HFFc6 (cell line): Measurements from ENCODE around the gene PHETA1. TPM values are rescaled to one million over a fixed set of nuclear protein-coding genes. Genes with fewer than 3 reads are reported as not detected.
"Not testable (repeated sequence)": the region's sequence is repeated elsewhere in the genome, so short reads cannot be mapped to it uniquely, and the experiment has no call there.

ENCODE experiments used
- DNase-seq: peaks from one replicate; pipeline ENCODE4 v3.0.0-alpha.2; 2018
- H3K27ac Mint-ChIP-seq: 2 replicates; pipeline ENCODE4 v1.8.0; 2020; ENCODE audit warnings: mild to moderate bottlenecking, mixed read lengths
- H3K27me3 Mint-ChIP-seq: 2 replicates; pipeline ENCODE4 v1.8.0; 2021; ENCODE audit warnings: mild to moderate bottlenecking, moderate library complexity, mixed read lengths; ENCODE audit not compliant: insufficient read depth
- H3K36me3 Mint-ChIP-seq: 2 replicates; pipeline ENCODE4 v1.8.0; 2021; ENCODE audit warnings: low read depth, mixed read lengths
- H3K4me1 Mint-ChIP-seq: 2 replicates; pipeline ENCODE4 v1.8.0; 2020; ENCODE audit warnings: low read depth, mixed read lengths
- H3K4me3 Mint-ChIP-seq: 2 replicates; pipeline ENCODE4 v1.8.0; 2020; ENCODE audit warnings: mild to moderate bottlenecking, moderate library complexity, mixed read lengths
- H3K9me3 Mint-ChIP-seq: 2 replicates; pipeline ENCODE4 v1.8.0; 2020; ENCODE audit warnings: mild to moderate bottlenecking, mixed read lengths
- total RNA-seq, 6 experiments: library from RNA; stranded (reverse); fragmentation: NEBNext Ultra II Directional; extraction: Animal tissue kit (Norgen Biotek cat#: 25700); gene quantifications; 2 replicates in 1 of 6; 3 replicates in 5 of 6; pipeline ENCODE4 v1.2.3, GENCODE V29; 2021
- TF ChIP-seq, protein P1 (sequence below): fragments of 200-600 bp; sonication (generic); IDR thresholded peaks from 2 replicates; pipeline ENCODE4 v1.5.0; 2021; ENCODE audit warnings: antibody characterized with exemption, mild to moderate bottlenecking

Gene PHETA1
- total RNA-seq, 6 experiments from 2014 or later = 11.5 to 15.0 (median 14.0) TPM

DNA sequence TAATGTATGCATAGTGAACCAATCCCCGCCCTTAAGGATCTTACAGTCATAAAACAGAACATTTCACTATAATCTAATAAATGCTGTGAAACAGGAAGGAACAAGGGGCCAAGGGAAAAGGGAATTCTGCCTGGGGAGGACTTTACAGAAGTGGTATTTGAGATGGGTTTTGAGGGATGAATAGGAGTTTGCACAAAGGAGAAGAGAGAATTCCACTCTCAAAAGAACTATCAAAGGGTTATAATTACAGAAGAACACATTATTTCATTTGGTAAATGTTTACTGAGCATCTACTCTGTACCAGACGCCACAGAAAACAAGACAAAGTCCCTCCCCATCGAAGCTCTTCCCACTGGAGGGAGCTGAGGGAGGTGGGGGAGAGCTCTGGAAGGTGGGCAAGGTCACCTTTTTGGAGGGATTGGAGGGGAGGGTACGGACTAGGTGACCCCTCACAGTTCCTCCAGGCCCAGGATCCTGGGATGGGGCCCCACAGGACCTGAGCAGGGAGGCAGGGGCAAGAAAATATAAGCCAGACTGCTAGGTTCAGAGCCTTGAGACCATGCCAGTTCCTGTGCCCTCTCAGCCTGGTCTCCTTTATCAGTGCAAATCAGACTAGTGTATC lies 24.5 kb downstream of the PHETA1 start:
- TF ChIP-seq, protein P1, sequence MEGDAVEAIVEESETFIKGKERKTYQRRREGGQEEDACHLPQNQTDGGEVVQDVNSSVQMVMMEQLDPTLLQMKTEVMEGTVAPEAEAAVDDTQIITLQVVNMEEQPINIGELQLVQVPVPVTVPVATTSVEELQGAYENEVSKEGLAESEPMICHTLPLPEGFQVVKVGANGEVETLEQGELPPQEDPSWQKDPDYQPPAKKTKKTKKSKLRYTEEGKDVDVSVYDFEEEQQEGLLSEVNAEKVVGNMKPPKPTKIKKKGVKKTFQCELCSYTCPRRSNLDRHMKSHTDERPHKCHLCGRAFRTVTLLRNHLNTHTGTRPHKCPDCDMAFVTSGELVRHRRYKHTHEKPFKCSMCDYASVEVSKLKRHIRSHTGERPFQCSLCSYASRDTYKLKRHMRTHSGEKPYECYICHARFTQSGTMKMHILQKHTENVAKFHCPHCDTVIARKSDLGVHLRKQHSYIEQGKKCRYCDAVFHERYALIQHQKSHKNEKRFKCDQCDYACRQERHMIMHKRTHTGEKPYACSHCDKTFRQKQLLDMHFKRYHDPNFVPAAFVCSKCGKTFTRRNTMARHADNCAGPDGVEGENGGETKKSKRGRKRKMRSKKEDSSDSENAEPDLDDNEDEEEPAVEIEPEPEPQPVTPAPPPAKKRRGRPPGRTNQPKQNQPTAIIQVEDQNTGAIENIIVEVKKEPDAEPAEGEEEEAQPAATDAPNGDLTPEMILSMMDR = no peak
- peaks cover 22% of the 10 kb centered on the region for H3K9me3 Mint-ChIP-seq
- H3K27me3 Mint-ChIP-seq = peaks cover 14% of the 10 kb centered on the region
- DNase-seq = no peak
- H3K36me3 Mint-ChIP-seq = peaks cover 9% of the 10 kb centered on the region; the same call in 1 of the 2 replicates
- H3K27ac Mint-ChIP-seq = no peak overlapping the region
- H3K4me3 Mint-ChIP-seq = no peak overlapping the region
- no peaks in the 10 kb centered on the region; the same call in 1 of the 2 replicates for H3K4me1 Mint-ChIP-seq

DNA sequence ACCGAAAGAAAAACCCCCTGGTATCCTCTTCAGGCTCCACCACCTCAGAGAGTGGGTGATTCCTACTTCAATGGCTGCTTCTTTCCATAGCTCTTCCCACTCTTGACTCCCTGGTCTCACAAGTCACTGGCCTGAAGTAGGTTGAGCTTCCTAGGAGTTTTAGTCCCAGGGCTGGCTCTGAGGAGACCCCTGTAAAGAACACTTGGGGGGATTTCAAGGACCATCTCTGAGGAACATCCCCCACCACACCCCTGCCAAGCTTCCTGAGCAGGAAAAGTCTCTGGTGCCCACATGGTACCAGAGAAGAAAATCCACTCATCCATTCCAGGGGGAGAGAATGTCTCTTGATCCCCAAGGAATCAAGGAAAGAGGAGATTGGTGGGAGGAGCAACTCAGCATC lies 25.7 kb downstream of the PHETA1 start:
- peaks cover 21% of the 10 kb centered on the region for H3K27me3 Mint-ChIP-seq
- DNase-seq = no peak
- TF ChIP-seq, protein P1 = no peak
- H3K9me3 Mint-ChIP-seq = peaks cover 11% of the 10 kb centered on the region
- no peaks in the 10 kb centered on the region; the same call in 1 of the 2 replicates for H3K4me1 Mint-ChIP-seq
- H3K4me3 Mint-ChIP-seq = no peak overlapping the region
- no peaks in the 10 kb centered on the region for H3K36me3 Mint-ChIP-seq
- H3K27ac Mint-ChIP-seq = no peak overlapping the region

DNA sequence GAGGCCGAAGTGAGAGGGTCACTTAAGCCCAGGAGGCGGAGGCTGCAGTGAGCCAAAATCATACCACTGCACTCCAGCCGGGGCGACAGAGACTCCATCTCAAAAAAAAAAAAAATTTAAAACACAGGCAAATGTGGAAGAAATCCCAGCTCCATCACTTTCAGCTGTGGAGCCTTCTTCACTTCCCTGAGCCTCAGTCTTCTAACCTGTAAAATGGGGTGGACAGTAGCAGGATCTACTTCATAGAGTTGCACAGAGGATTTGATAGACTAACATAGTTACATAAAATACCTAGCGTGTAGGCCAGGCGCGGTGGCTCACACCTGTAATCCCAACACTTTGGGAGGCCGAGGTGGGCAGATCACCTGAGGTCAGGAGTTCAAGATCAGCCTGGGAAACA lies 26.5 kb downstream of the PHETA1 start:
- Mint-ChIP-seq H3K36me3 (no peaks in the 10 kb centered on the region), H3K9me3 (peaks cover 5% of the 10 kb centered on the region), H3K27ac (no peak overlapping the region), H3K4me3 (no peak overlapping the region), H3K4me1 (no peaks in the 10 kb centered on the region; the same call in 1 of the 2 replicates), H3K27me3 (peaks cover 24% of the 10 kb centered on the region)
- TF ChIP-seq, protein P1 = no peak
- no peak for DNase-seq

DNA sequence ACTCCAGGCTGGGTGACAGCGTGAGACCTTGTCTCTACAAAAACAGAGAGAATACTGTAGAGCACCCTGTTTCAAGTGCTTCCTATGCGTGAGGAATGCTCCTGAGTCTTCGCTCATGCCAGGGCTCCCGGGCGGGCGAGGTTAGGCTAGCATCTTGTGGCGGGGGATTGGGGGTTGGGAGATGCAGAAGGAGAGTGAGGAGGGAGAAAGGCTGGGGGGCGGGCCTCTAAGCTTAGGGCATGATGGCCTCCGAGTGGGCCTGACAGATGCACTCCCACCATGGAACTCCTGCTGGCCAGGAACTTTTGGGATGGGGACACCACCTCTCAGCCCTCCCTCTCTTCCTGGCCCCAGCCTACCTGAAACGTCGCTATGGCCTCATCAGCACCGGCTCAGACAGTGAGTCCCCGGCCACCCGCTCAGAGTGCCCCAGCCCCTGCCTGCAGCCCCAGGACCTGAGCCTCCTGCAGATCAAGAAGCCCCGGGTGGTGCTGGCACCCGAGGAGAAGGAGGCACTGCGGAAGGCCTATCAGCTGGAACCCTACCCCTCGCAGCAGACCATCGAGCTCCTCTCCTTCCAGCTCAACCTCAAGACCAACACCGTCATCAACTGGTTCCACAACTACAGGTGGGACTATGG lies 27.3 kb downstream of the PHETA1 start:
- no peaks in the 10 kb centered on the region for H3K36me3 Mint-ChIP-seq
- no peak overlapping the region for H3K27ac Mint-ChIP-seq
- no peaks in the 10 kb centered on the region; the same call in 1 of the 2 replicates for H3K9me3 Mint-ChIP-seq
- DNase-seq = no peak
- H3K4me3 Mint-ChIP-seq = no peak overlapping the region
- H3K27me3 Mint-ChIP-seq = peaks cover 25% of the 10 kb centered on the region
- no peaks in the 10 kb centered on the region; the same call in 1 of the 2 replicates for H3K4me1 Mint-ChIP-seq
- TF ChIP-seq, protein P1 = no peak

DNA sequence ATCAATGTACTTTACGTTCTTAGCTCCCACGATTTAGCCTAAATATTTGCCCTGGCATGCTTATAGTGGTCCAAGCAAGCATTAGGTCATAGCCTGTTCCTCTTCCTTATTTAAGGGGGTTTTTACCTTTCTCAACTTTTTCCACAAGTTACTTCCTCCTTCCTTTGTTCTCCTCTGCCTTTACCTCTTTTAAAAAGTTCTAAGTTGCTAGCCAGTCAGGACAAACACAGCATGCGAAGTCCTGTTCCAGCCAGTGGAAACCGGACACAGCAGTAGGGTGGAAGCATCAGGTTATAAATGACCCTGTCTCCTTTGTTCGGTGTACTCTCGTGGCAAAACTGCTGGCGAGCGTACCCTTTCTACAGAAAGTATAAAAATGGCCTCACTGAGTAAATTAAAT lies 28.2 kb downstream of the PHETA1 start:
- H3K4me3 Mint-ChIP-seq, H3K4me1 Mint-ChIP-seq, H3K36me3 Mint-ChIP-seq, H3K27ac Mint-ChIP-seq, DNase-seq, H3K9me3 Mint-ChIP-seq: not testable (repeated sequence)
- peaks cover 27% of the 10 kb centered on the region for H3K27me3 Mint-ChIP-seq

DNA sequence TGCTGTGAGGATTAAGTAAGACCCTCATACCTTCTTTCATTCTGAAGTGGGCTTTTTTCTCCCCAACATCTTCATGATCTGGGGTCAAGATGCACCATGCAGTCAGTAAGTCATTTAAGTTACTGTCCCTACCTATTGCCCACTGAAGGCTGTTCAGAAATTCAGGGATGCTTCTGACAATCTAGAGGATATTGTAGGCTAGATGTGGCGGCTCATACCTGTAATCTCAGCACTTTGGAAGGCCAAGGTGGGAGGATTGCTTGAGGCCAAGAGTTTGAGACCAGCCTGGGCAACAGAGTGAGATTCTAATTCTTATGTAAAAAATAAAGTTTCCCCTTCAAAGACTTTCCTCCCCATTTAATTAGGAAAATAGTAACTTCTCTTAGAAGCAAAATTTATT lies 28.7 kb downstream of the PHETA1 start:
- TF ChIP-seq, protein P1 = no peak
- Mint-ChIP-seq H3K36me3 (no peaks in the 10 kb centered on the region), H3K9me3 (no peaks in the 10 kb centered on the region; the same call in 1 of the 2 replicates), H3K27ac (no peak overlapping the region), H3K27me3 (peaks cover 27% of the 10 kb centered on the region), H3K4me1 (no peaks in the 10 kb centered on the region; the same call in 1 of the 2 replicates), H3K4me3 (no peak overlapping the region)
- no peak for DNase-seq
